DOHH2 (cell line): ENCODE measurements around the gene PPIC.

Experiments
- H3F3A ChIP-seq: fragments of 200-600 bp; sonication (generic), shearing (Covaris generic); 2 replicates; pipeline ENCODE4 v1.6.0; 2016; ENCODE audit warnings: antibody characterized with exemption, mild to moderate bottlenecking; ENCODE audit not compliant: control insufficient read depth, insufficient read depth
- H3K27ac ChIP-seq: fragments of 200-600 bp; sonication (generic); 2 replicates; pipeline ENCODE4 v1.5.1; 2014; ENCODE audit warnings: low read depth, mild to moderate bottlenecking, low read length, moderate library complexity
- H3K27me3 ChIP-seq: fragments of 200-600 bp; sonication (generic); 2 replicates; pipeline ENCODE4 v1.6.1; 2014; ENCODE audit warnings: mild to moderate bottlenecking, low read length, mixed read lengths; ENCODE audit not compliant: control insufficient read depth
- H3K36me3 ChIP-seq: fragments of 200-600 bp; sonication (generic); 2 replicates; pipeline ENCODE4 v1.6.1; 2014; ENCODE audit warnings: mild to moderate bottlenecking, low read length, moderate library complexity, mixed read lengths; ENCODE audit not compliant: control insufficient read depth
- H3K4me1 ChIP-seq: fragments of 200-600 bp; sonication (generic); 2 replicates; pipeline ENCODE4 v1.6.1; 2014; ENCODE audit warnings: mild to moderate bottlenecking, low read length, mixed read lengths; ENCODE audit not compliant: control insufficient read depth
- H3K4me2 ChIP-seq: fragments of 200-600 bp; sonication (generic); 2 replicates; pipeline ENCODE4 v1.6.0; 2014; ENCODE audit warnings: mild to moderate bottlenecking, low read length, moderate library complexity
- H3K4me3 ChIP-seq: fragments of 200-600 bp; sonication (generic); 2 replicates; pipeline ENCODE4 v1.5.1; 2014; ENCODE audit warnings: mild to moderate bottlenecking, low read length, mixed read lengths
- H3K79me2 ChIP-seq: fragments of 200-600 bp; sonication (generic); 2 replicates; pipeline ENCODE4 v1.6.1; 2014; ENCODE audit warnings: mild to moderate bottlenecking, low read length, mixed read lengths; ENCODE audit not compliant: control insufficient read depth
- H3K9me2 ChIP-seq: fragments of 200-600 bp; sonication (generic); replicated peaks from 2 replicates; pipeline ENCODE4 v1.6.1; 2014; ENCODE audit warnings: mild to moderate bottlenecking, low read length, mixed read lengths; ENCODE audit not compliant: control insufficient read depth
- H3K9me3 ChIP-seq: fragments of 200-600 bp; sonication (generic); 2 replicates; pipeline ENCODE4 v1.6.1; 2014; ENCODE audit warnings: antibody characterized with exemption, low read length, mixed read lengths; ENCODE audit not compliant: control insufficient read depth, insufficient read depth
- H4K20me1 ChIP-seq: fragments of 200-600 bp; sonication (generic); 2 replicates; pipeline ENCODE4 v1.6.0; 2014; ENCODE audit warnings: low read depth, mild to moderate bottlenecking, antibody characterized with exemption, low read length, moderate library complexity; ENCODE audit not compliant: control insufficient read depth, insufficient read depth
- EZH2phosphoT487 ChIP-seq: fragments of 200-600 bp; sonication (generic); IDR thresholded peaks from 2 replicates; pipeline ENCODE4 v1.6.1; 2017; ENCODE audit warnings: borderline replicate concordance, mild to moderate bottlenecking, antibody characterized with exemption, low read length, moderate library complexity, mixed read lengths
- TF ChIP-seq, protein P1 (sequence below): fragments of 200-600 bp; sonication (generic); IDR thresholded peaks from one replicate; pipeline ENCODE4 v1.5.1; 2014; ENCODE audit warnings: antibody characterized with exemption, mild to moderate bottlenecking, low read depth, low read length; ENCODE audit not compliant: poor library complexity, severe bottlenecking

PPIC gene

DNA sequence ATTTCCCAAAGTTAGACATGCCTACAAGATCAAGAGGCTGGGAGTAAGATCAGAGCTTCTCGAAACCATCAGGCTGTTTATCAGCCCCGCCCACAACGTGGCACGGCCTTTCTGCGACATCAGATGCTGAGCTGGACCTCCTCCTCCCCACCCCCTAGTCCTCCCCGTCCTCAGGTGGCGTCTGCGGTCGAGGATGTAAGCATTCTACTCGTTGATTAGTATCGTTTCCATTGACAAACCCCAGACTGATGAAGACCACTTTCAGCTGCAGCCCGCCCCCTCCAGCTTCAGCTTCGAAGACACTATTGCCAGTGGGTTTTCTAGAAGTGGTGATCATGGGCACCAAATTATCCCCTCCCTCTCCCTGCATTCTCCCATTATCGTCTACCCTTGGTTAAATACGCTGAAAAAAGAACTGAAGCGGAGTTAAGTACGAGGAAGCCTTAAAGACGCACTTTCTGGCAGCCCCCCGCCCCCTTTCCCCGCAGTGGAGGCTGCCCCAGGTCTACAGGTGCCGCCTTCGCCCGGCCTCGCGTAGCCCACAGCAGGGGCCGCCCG, 1.1 kb downstream of the PPIC start:
- no peaks in the 10 kb centered on the region for H3F3A ChIP-seq
- H3K36me3 ChIP-seq, result no peaks in the 10 kb centered on the region
- H3K9me3 ChIP-seq, result 0 out of 2 replicates have a peak, but pooled peaks cover 4% of the 10 kb centered on the region
- no peaks in the 10 kb centered on the region for H3K4me1 ChIP-seq
- TF ChIP-seq EZH2phosphoT487, result no peak
- TF ChIP-seq, protein P1, sequence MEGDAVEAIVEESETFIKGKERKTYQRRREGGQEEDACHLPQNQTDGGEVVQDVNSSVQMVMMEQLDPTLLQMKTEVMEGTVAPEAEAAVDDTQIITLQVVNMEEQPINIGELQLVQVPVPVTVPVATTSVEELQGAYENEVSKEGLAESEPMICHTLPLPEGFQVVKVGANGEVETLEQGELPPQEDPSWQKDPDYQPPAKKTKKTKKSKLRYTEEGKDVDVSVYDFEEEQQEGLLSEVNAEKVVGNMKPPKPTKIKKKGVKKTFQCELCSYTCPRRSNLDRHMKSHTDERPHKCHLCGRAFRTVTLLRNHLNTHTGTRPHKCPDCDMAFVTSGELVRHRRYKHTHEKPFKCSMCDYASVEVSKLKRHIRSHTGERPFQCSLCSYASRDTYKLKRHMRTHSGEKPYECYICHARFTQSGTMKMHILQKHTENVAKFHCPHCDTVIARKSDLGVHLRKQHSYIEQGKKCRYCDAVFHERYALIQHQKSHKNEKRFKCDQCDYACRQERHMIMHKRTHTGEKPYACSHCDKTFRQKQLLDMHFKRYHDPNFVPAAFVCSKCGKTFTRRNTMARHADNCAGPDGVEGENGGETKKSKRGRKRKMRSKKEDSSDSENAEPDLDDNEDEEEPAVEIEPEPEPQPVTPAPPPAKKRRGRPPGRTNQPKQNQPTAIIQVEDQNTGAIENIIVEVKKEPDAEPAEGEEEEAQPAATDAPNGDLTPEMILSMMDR, result no peak
- no peak overlapping the region for H3K4me3 ChIP-seq
- no peak overlapping the region for H3K27ac ChIP-seq
- H3K9me2 ChIP-seq, result no peaks in the 10 kb centered on the region
- H3K79me2 ChIP-seq, result no peaks in the 10 kb centered on the region
- H3K4me2 ChIP-seq, result no peak overlapping the region
- H4K20me1 ChIP-seq, result no peaks in the 10 kb centered on the region
- H3K27me3 ChIP-seq, result peaks cover 23% of the 10 kb centered on the region

DNA sequence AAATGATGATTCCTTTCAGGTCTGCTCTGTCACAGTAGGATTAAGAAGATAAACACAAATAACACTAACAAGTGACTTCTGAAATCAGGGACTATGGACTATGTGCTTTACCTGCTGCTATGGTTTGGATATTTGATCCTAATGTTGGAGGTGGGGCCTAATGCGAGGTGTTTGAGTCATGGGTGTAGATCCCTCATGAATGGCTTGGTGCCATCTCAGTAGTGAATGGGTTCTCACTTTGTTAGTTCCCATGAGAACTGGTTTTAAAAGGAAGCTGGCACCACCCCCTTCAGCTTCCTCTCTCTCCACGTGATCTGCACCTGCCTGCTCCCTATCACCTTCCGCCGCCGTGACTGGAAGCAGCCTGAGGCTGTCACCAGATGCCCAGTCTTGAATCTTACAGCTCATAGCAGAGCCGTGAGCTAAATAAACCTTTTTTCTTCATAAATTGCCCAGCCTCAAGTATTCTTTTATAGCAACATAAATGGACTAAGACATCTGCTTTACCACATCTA, 3.3 kb downstream of the PPIC start:
- TF ChIP-seq, protein P1, result no peak
- TF ChIP-seq EZH2phosphoT487, result no peak
- Histone ChIP-seq H3K79me2 (no peaks in the 10 kb centered on the region), H3K36me3 (no peaks in the 10 kb centered on the region), H3K4me1 (no peaks in the 10 kb centered on the region), H3F3A (no peaks in the 10 kb centered on the region), H4K20me1 (no peaks in the 10 kb centered on the region), H3K27me3 (peaks cover 19% of the 10 kb centered on the region), H3K4me2 (no peak overlapping the region), H3K27ac (no peak overlapping the region), H3K9me3 (0 out of 2 replicates have a peak, but pooled peaks cover 4% of the 10 kb centered on the region), H3K9me2 (no peaks in the 10 kb centered on the region), H3K4me3 (no peak overlapping the region)

DNA sequence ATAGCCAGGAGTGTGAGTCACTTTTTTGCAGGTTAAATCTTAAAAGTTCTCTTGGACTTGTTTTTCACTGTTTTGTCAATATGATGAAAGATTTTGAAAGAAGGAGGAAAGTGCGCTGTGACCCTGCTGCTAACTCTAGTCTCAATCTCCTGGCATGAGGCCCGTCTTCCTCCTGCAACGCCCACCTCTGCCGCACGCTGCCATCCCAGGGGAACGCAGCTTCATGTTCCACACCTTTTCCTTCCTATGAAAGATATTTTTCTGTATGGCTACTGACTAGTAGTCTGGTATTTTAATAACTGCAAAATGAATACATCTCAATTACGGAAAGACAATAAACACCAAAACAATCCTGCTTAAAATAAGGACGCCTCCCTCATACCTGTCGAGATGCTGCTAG, 8.3 kb downstream of the PPIC start:
- H3F3A ChIP-seq, result no peaks in the 10 kb centered on the region
- no peaks in the 10 kb centered on the region for H3K79me2 ChIP-seq
- TF ChIP-seq, protein P1, result no peak
- no peaks in the 10 kb centered on the region for H3K9me3 ChIP-seq
- H4K20me1 ChIP-seq, result no peaks in the 10 kb centered on the region
- no peaks in the 10 kb centered on the region for H3K36me3 ChIP-seq
- no peak overlapping the region for H3K4me3 ChIP-seq
- no peak overlapping the region for H3K4me2 ChIP-seq
- H3K9me2 ChIP-seq, result no peaks in the 10 kb centered on the region; the same call in 1 of the 2 replicates
- no peaks in the 10 kb centered on the region for H3K4me1 ChIP-seq
- H3K27ac ChIP-seq, result no peak overlapping the region
- H3K27me3 ChIP-seq, result no peaks in the 10 kb centered on the region
